ENCODE data around the gene DNM3.

The DNM3 gene

DNA sequence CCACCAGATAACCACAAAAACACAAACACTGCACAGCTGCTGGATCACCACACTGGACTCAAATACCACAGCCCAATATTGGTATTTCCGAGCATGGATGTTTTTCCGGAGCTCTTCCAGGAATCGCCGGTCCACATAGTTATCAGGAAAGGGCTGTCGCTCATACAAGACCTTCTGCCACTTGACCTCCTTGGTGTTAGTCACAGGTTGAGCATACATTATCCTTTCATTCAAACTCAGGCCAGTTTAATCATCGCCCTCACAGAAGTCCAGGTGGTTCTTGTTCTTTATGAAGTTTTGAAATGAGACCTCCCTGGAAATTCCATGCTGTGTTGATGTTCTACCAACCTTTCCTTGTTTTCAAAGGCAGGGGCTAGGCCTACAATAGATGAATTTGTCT is 601.1 kb downstream of the DNM3 start:
- no peak overlapping the region for H3K27ac ChIP-seq
- in situ Hi-C loops (cut with HindIII; ENCODE audit: low pct_ligation_motif_present, low sequenced_read_pairs) = no loop called here
- H3K27me3 ChIP-seq (replicated peaks) = no peaks in the 10 kb centered on the region
- TF ChIP-seq, protein P1, sequence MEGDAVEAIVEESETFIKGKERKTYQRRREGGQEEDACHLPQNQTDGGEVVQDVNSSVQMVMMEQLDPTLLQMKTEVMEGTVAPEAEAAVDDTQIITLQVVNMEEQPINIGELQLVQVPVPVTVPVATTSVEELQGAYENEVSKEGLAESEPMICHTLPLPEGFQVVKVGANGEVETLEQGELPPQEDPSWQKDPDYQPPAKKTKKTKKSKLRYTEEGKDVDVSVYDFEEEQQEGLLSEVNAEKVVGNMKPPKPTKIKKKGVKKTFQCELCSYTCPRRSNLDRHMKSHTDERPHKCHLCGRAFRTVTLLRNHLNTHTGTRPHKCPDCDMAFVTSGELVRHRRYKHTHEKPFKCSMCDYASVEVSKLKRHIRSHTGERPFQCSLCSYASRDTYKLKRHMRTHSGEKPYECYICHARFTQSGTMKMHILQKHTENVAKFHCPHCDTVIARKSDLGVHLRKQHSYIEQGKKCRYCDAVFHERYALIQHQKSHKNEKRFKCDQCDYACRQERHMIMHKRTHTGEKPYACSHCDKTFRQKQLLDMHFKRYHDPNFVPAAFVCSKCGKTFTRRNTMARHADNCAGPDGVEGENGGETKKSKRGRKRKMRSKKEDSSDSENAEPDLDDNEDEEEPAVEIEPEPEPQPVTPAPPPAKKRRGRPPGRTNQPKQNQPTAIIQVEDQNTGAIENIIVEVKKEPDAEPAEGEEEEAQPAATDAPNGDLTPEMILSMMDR (IDR thresholded peaks at IDR 0.05; ENCODE audit: low read depth, low read length, missing control alignments) = no peak
- peaks cover 5% of the 10 kb centered on the region for H3K36me3 ChIP-seq (replicated peaks)
- no peak for DNase-seq
- H3K4me3 ChIP-seq (ENCODE audit: low read depth, low read length) = no peak overlapping the region

DNA sequence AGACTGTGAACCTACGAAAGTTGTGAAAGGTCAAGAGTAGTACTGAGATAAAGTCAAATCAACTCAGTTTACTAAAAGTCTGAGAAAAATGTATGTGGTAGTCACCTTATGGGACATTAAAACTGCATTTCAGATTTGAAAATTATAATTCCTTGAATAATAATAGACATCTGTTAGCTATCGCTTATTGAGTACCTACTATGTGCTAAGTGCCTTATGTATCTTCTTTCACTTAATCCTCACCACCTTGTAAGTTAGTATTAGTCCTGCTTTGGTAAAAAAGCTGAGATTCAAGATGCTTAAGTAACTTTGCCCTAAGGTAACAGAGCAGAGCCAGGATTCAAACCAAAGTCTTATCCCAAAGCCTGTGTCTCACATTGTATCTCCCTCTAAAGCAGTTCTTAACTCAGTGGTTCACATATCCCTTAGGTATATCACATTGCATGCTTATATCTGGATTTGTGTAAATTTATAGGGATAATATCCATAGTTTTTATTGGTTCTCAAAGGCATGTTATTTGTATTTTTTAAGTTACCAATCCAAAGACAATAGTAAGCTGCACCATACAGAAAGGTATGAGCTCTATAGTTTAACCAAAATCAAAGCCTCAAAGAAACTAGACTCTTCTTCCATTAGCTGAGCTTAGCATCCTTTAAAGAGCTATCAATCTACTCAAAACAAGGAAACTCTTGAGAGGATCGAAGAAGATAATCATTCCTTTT is 601.7 kb downstream of the DNM3 start:
- no peak for DNase-seq
- in situ Hi-C loops (cut with HindIII; ENCODE audit: low pct_ligation_motif_present, low sequenced_read_pairs) = no loop called here
- Histone ChIP-seq H3K36me3 (replicated peaks) (peaks cover 5% of the 10 kb centered on the region), H3K4me3 (ENCODE audit: low read depth, low read length) (peak overlapping the region; percentile 93), H3K27ac (no peak overlapping the region), H3K27me3 (replicated peaks) (no peaks in the 10 kb centered on the region)
- TF ChIP-seq, protein P1 (IDR thresholded peaks at IDR 0.05; ENCODE audit: low read depth, low read length, missing control alignments) = no peak

DNA sequence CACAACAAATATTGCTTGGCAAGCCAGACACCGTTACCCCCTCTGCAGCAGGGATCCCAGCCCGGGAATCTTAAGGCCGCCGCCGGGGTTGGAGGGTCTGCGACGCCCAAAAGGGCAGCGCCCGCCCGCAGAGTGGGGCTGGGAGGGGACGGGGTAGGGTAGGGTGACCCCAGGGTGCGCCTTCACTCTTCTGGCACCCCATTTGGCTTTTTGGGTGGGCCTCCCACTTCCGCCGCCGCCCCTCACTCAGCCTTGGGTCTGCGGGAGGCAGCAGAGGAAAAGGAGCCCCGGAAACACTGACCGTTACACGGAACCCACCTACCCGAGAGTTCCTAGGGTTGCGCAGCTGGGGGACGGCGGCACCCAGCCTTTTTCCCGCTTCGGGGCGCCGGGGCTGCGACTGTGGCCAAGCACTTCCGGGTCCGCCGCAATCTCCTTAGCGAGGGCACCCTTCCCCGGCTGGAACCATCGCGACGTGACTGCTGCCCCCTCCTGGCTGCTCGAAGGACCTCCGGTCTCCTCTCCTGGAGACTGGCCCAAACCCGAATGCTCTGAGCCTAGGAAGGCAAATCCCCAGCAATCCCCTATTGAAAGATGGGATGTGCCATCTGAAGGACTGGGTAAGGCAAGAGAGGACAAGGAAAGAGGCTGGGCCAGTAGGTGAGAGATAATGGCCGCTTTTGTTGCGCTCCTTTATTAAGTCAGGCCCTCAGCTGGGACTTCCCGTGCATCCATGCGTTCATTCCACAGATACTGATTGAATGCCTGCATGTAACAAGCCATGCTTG is 602.6 kb downstream of the DNM3 start, which contains the start of gene PIGC:
Gene PIGC (minus strand): TSS at position 404 of the 788 bp plus-strand sequence. CDS start 1,447 bp downstream, outside the sequence.
- no peaks in the 10 kb centered on the region for H3K27me3 ChIP-seq (replicated peaks)
- TF ChIP-seq, protein P1 (IDR thresholded peaks at IDR 0.05; ENCODE audit: low read depth, low read length, missing control alignments) = peak; percentile 91
- DNase-seq = peak; percentile 76
- in situ Hi-C loops (cut with HindIII; ENCODE audit: low pct_ligation_motif_present, low sequenced_read_pairs) = no loop called here
- peak within 1 kb of the TSS; percentile 93 for H3K4me3 ChIP-seq (ENCODE audit: low read depth, low read length)
- peaks cover 5% of the 10 kb centered on the region for H3K36me3 ChIP-seq (replicated peaks)
- H3K27ac ChIP-seq = peak within 1 kb of the TSS; percentile 88

DNA sequence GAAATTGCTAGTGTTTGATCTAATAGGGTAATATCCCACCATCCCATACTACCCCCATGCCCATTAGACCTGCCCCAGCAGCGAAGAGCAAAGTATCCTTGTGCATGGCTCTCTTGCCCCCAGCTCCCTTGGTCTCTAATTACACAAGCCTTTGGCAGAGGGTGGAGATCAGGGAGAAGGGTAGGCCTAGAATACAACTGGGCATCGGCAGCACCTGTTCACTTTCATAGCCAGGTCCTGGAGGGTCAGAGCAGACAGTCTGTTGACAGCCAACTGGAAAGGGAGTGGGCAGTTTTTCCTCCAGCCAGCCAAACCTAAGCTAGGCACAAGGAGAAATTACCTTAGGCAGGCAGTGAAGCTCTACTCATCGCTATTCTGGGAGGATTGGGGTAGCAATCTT is 605.2 kb downstream of the DNM3 start:
- no peak overlapping the region for H3K27ac ChIP-seq
- H3K27me3 ChIP-seq (replicated peaks) = no peaks in the 10 kb centered on the region
- no peak overlapping the region for H3K4me3 ChIP-seq (ENCODE audit: low read depth, low read length)
- in situ Hi-C loops (cut with HindIII; ENCODE audit: low pct_ligation_motif_present, low sequenced_read_pairs) = no loop called here
- TF ChIP-seq, protein P1 (IDR thresholded peaks at IDR 0.05; ENCODE audit: low read depth, low read length, missing control alignments) = no peak
- peaks cover 5% of the 10 kb centered on the region for H3K36me3 ChIP-seq (replicated peaks)
- no peak for DNase-seq

DNA sequence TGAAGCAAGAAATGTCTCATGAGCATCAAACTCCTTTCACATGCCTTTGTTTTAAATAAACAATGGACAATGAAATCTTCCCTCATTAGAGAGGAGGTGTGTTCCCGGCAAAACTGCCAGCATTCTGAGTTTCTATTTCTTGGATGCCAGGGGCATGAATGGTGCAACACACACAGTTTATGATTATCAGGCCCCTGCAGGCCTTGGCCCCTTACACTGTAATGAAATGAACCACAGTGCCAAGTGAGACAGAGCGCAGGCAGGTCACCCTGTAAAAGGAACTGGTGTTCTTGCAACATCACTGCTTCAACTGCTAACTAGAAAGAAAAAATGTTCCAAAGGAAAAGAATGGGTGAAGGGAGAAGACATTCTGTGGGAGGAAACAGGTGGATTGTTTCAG is 606.3 kb downstream of the DNM3 start:
- in situ Hi-C loops (cut with HindIII; ENCODE audit: low pct_ligation_motif_present, low sequenced_read_pairs) = no loop called here
- TF ChIP-seq, protein P1 (IDR thresholded peaks at IDR 0.05; ENCODE audit: low read depth, low read length, missing control alignments) = no peak
- no peak overlapping the region for H3K27ac ChIP-seq
- no peaks in the 10 kb centered on the region for H3K27me3 ChIP-seq (replicated peaks)
- H3K4me3 ChIP-seq (ENCODE audit: low read depth, low read length) = no peak overlapping the region
- H3K36me3 ChIP-seq (replicated peaks) = peaks cover 2% of the 10 kb centered on the region
- no peak for DNase-seq

All from brain microvascular endothelial cell (primary cell).